Brain pericyte (primary cell): Measurements from ENCODE around the gene CPPED1.

ENCODE experiments used
- DNase-seq: peaks from one replicate; pipeline ENCODE4 v3.0.0-alpha.2; 2012; ENCODE audit warnings: low read depth, low spot score

CPPED1 gene

DNA sequence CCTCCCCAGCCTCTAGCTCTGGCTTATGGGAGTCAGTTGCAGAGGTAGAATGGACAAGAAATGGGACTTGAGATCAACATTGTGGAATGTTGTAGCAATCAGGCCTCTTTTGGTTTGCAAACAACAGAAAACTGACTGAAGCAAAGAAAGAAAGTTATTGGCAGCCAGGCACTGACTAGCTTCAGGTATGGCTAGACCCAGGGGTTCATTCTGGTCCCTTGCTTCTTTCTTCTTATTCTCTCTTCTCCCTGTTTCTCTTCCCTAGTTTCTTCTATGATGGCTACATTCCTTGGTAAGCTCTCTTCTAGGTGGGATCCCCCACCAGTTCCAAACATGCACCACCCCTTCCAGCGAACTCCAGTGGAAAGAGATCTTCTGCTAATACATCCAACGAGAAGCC is 154.3 kb downstream of the CPPED1 start:
- no peak for DNase-seq

- DNase-seq, result no peak
These were observed 157.0 kb downstream of the CPPED1 start for GRCh38 chr16:12646490-12647274.

- DNase-seq, result no peak
These were observed 157.6 kb downstream of the CPPED1 start for GRCh38 chr16:12646098-12646489.

GRCh38 chr16:12643034-12643455 is 160.6 kb downstream of the CPPED1 start:
- no peak for DNase-seq

GRCh38 chr16:12639044-12639443 is 164.6 kb downstream of the CPPED1 start:
- DNase-seq, result no peak

- DNase-seq, result no peak
These were observed 166.7 kb downstream of the CPPED1 start for GRCh38 chr16:12637002-12637401.

GRCh38 chr16:12629271-12629670 is 174.4 kb downstream of the CPPED1 start:
- DNase-seq, result no peak

- no peak for DNase-seq
These were observed 175.2 kb downstream of the CPPED1 start for GRCh38 chr16:12628536-12628935.

DNA sequence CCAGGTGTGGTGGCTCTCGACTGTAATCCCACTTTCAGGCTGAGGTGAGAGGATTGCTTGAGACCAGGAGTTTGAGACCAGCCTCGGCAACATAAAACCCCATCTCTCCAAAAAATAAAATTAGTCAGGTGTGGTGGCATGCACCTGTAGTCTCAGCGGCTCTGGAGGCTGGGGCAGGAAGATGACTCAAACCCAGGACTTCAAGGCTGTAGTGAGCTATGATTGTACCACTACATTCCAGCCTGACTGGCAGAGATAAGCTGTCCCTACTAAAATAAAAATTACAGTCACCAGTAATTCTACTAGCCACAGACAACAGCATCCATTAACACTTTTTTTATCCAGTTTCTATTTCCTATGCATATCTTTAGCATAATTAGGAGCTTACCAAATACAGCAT is 176.3 kb downstream of the CPPED1 start:
- no peak for DNase-seq

DNA sequence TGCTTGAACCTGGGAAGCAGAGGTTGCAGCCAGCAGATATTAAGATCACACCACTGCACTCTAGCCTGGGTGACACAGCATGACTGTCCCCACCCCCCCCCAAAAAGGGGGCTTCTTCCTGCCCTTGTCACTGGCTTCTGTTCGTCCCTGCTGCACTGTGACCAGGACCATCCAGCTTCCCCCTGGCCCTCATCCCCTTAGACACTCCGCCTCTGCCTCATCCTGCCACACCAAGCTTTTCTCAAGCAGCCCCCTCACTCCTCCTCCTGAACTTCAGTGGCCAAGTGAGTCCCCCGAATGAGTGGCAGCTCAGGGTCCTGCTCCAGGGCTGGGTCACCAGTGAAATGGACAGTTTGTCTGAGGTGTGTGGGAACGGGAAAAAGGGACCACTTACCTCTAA is 177.3 kb downstream of the CPPED1 start:
- no peak for DNase-seq

DNA sequence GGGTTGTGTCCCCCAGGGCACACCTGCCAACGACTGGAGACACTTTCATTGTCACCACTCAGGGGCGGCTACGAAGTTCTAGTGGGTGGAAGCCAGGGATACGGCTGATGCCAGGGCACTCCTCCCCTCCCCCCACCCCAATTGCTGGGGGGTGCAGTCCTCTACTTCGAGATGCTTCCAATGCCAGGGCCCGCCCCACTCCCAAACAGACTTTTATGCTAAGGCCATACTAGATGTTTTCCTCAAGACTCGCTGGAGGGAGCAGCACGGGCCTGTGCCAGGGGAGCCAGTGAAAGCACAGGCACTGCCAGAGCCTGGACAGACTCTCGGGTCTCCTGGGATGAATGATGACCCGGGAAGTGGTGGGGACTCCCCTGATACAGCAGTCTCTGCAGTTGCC is 178.0 kb downstream of the CPPED1 start:
- DNase-seq, result no peak

GRCh38 chr16:12625068-12625467 is 178.6 kb downstream of the CPPED1 start:
- no peak for DNase-seq

DNA sequence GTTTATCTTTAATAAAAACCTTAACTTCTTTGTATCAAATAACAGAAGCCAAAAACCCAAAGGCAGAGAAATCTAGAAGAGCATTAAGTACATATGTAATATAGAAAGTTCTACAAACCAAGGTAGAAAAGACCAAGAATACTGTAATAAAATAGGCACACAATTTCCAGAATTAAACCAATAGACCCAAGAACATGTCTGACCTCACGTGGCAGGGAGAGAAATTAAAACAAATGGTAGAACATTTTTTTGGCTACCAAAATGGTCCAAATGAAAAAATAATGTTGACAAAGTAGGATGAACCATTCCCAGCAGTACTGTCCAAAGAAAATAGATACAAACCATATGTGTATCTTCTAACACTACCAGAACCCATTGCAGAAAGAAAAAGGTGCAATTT is 183.5 kb downstream of the CPPED1 start:
- DNase-seq, result no peak

GRCh38 chr16:12618515-12618914 is 185.2 kb downstream of the CPPED1 start:
- no peak for DNase-seq

GRCh38 chr16:12617401-12617819 is 186.3 kb downstream of the CPPED1 start:
- DNase-seq, result no peak

- DNase-seq, result no peak
These were observed 188.9 kb downstream of the CPPED1 start for GRCh38 chr16:12614662-12615278.

DNA sequence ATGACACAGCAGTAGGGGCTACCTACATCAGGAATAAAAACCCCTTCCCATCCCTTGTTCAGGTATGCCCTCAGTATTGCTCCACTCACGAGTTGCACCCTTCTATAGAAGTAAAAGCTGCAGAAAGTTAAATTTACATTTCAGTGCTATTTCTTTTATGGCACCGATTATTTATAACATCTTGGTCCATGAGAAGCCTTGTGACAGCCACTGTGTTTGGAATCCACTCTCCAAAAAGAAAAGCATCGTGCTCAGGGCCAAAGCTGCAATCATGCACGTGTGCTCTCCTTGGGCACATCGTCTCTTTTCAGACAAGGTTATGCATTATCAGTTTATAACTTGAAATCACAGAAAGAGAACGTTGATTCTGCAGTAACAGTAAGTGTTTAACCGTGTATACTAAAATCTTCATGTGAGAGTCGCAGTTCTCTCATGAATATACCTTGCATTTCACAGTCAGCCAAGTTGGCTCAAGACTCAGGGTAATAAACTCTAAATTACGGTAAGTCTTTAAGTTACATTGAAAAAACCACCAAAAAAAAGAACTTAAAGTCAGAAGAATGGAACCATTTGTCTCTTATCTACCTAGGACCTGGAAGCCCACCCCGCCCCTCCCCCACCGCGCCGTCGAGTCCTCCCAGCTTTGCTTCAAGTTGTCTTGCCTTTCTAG is 189.6 kb downstream of the CPPED1 start:
- DNase-seq, result no peak

GRCh38 chr16:12613131-12613991 is 190.3 kb downstream of the CPPED1 start:
- DNase-seq, result no peak

DNA sequence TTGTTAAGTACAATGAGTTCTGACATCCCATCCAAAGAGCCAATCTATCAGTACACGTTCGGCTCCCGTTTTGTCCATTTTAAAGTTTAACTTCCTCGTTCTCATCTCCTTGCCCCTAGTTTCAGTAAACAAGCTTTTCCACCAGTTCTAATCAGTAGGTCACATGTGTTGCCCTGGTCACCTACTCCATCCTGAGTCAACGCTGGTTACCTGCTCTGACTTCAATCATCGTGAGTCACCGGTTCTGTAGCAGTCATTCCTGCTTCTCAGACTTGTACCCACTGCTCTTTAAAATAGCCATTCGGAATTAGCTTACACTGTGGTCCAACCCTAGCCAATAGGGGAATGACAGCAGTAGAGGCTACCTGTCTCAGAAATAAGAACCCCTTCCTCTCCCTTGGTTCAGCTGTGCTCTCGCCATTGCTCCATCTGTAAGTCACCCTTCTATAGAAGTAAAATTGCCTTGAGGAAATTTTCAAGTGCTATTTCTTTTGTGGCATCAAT is 191.0 kb downstream of the CPPED1 start:
- DNase-seq, result no peak

DNA sequence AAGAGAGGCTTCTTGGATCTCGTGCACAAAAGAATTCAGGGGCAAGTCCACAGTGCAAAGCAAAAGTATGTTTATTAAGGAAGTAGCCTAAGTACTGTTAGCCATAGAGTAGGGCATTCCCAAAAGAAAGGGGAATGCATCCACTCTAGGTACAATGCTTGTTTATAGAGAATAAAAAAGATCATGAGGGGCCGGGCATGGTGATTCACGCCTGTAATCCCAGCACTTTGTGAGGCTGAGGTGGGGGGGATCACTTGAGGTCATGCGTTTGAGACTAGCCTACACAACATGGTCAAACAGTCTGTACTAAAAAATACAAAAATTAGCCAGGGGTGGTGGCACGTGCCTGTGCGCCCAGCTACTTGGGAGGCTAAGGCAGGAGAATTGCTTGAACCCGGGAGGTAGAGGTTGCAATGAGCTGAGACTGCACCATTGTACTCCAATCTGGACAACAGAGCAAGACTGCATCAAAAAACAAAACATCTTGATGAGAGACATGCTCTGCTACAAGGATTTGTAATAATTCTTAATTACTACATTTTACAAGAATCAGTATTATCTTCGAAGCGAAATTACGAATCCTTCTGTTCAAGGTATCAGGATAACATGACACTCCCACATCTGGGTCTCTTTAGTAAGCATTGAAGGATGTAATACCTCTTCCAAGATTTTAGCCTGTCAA is 191.6 kb downstream of the CPPED1 start:
- no peak for DNase-seq

- no peak for DNase-seq
These were observed 192.6 kb downstream of the CPPED1 start for GRCh38 chr16:12611006-12611477.
